DND-41 (cell line): ENCODE data around the gene HOOK2.

Experiments used
- ATAC-seq: fragments of 200-7000 bp; cut with Tn5 transposase; 3 replicates; pipeline ENCODE4 v1.9.1; 2021; ENCODE audit warnings: low read depth; ENCODE audit not compliant: insufficient read depth
- DNase-seq: peaks from one replicate; pipeline ENCODE4 v3.0.0-alpha.2; 2020
- H2AFZ ChIP-seq: 2 replicates; pipeline ENCODE4 v1.6.0; 2012; ENCODE audit warnings: low read depth, low read length
- H3K27ac ChIP-seq: 2 replicates; pipeline ENCODE4 v1.5.1; 2012; ENCODE audit warnings: low read length, inconsistent platforms
- H3K27me3 ChIP-seq: fragments of 200-600 bp; sonication (generic); 2 replicates; pipeline ENCODE4 v1.6.0; 2012; ENCODE audit warnings: low read length, mild to moderate bottlenecking, inconsistent platforms; ENCODE audit not compliant: insufficient read depth, poor library complexity
- H3K36me3 ChIP-seq: 2 replicates; pipeline ENCODE4 v1.5.1; 2012; ENCODE audit warnings: low read length, inconsistent platforms; ENCODE audit not compliant: insufficient read depth
- H3K4me1 ChIP-seq: 2 replicates; pipeline ENCODE4 v1.5.1; 2012; ENCODE audit warnings: mild to moderate bottlenecking, low read length; ENCODE audit not compliant: insufficient read depth
- H3K4me2 ChIP-seq: 2 replicates; pipeline ENCODE4 v1.6.0; 2012; ENCODE audit warnings: mild to moderate bottlenecking, moderate library complexity, low read length, inconsistent platforms; ENCODE audit not compliant: insufficient read depth
- H3K4me3 ChIP-seq, 2 experiments: fragments of 200-600 bp in 1 of 2; shearing (Covaris generic) in 1 of 2; 2 replicates each; pipeline ENCODE4 v1.5.1; 2012 to 2016; ENCODE audit warnings: inconsistent platforms in 2 of 2, low read length in 2 of 2, mild to moderate bottlenecking in 2 of 2, low read depth in 1 of 2, moderate library complexity in 1 of 2
- H3K79me2 ChIP-seq: 2 replicates; pipeline ENCODE4 v1.6.0; 2012; ENCODE audit warnings: low read length, inconsistent platforms; ENCODE audit not compliant: insufficient read depth
- H3K9ac ChIP-seq: 2 replicates; pipeline ENCODE4 v1.6.0; 2012; ENCODE audit warnings: low read depth, mild to moderate bottlenecking, inconsistent platforms, low read length, moderate library complexity
- H3K9me3 ChIP-seq: 2 replicates; pipeline ENCODE4 v1.5.1; 2012; ENCODE audit warnings: low read length, moderate library complexity, mild to moderate bottlenecking, inconsistent platforms; ENCODE audit not compliant: insufficient read depth, severe bottlenecking
- H4K20me1 ChIP-seq: 2 replicates; pipeline ENCODE4 v1.6.0; 2012; ENCODE audit warnings: low read length; ENCODE audit not compliant: insufficient read depth
- EZH2 ChIP-seq: IDR thresholded peaks from 3 replicates; pipeline ENCODE4 v1.6.1; 2012; ENCODE audit warnings: borderline replicate concordance, low read depth, mild to moderate bottlenecking, moderate library complexity, low read length, inconsistent platforms; ENCODE audit not compliant: severe bottlenecking
- TF ChIP-seq, protein P1 (sequence below): IDR thresholded peaks from 2 replicates; pipeline ENCODE4 v1.5.1; 2012; ENCODE audit warnings: borderline replicate concordance, low read length, moderate library complexity, mild to moderate bottlenecking; ENCODE audit not compliant: poor library complexity, severe bottlenecking; ENCODE audit errors: extremely low read depth

HOOK2 gene

DNA sequence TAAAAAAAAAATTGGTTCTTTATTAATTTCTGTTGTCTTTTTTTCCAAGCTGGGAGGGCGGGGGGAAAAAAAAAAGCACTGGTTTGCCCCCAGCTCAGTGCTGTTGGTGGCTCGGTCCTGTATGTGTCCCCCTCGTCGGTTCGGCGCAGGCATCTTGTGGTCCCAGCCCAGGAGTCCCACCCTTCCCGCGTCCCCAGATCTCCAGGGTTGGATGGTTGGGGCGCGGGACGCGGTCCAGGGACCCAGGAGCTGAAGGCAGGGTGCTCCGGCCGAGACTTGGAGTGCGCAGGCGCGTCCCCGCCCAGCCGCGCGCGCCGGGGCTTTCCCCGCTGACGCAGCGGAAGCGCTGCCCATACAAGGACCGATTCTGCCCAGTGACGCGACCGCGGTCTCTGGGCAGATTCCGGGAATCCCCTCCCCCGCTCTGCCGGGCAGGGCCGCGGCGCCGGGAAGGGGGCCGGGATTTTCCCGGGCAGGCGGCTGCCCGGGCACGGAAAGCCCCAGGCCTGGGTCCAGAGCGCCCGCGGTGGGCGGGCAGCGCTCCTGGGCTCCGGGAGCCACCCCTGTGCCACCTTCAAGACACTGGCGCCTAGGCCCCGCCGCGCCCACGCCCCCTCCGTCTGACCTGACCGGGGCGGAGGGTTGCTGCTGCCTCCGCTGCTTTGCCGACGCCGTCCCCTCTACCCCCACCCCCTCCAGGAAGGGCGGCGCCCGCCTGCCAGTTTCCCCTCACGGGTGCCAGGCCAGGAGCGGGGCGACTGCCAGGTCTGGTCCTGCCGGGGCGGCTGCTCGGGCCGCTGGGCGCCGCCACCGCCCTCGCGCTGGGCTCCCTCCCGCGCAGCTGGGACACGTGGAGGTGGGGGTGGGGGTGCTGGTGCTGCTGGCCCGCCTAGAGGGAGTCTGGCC, 18.2 kb upstream of the HOOK2 start:
- peak overlapping the region; percentile 89 for H3K27ac ChIP-seq
- peak overlapping the region; percentile 78 for H3K4me2 ChIP-seq
- H3K27me3 ChIP-seq: no peaks in the 10 kb centered on the region
- ATAC-seq: peak; percentile 60
- H4K20me1 ChIP-seq: no peaks in the 10 kb centered on the region; the same call in 1 of the 2 replicates
- peak; percentile 91 for DNase-seq
- peaks cover 48% of the 10 kb centered on the region for H3K4me1 ChIP-seq
- no peaks in the 10 kb centered on the region; the same call in 1 of the 2 replicates for H3K36me3 ChIP-seq
- TF ChIP-seq, protein P1, sequence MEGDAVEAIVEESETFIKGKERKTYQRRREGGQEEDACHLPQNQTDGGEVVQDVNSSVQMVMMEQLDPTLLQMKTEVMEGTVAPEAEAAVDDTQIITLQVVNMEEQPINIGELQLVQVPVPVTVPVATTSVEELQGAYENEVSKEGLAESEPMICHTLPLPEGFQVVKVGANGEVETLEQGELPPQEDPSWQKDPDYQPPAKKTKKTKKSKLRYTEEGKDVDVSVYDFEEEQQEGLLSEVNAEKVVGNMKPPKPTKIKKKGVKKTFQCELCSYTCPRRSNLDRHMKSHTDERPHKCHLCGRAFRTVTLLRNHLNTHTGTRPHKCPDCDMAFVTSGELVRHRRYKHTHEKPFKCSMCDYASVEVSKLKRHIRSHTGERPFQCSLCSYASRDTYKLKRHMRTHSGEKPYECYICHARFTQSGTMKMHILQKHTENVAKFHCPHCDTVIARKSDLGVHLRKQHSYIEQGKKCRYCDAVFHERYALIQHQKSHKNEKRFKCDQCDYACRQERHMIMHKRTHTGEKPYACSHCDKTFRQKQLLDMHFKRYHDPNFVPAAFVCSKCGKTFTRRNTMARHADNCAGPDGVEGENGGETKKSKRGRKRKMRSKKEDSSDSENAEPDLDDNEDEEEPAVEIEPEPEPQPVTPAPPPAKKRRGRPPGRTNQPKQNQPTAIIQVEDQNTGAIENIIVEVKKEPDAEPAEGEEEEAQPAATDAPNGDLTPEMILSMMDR: no peak
- no peak for TF ChIP-seq EZH2
- no peaks in the 10 kb centered on the region for H3K9me3 ChIP-seq
- peak overlapping the region; percentile 69 to 71 for H3K4me3 ChIP-seq
- peak overlapping the region; percentile 62 for H2AFZ ChIP-seq
- peaks cover 23% of the 10 kb centered on the region for H3K79me2 ChIP-seq
- peak overlapping the region; percentile 79 for H3K9ac ChIP-seq

DNA sequence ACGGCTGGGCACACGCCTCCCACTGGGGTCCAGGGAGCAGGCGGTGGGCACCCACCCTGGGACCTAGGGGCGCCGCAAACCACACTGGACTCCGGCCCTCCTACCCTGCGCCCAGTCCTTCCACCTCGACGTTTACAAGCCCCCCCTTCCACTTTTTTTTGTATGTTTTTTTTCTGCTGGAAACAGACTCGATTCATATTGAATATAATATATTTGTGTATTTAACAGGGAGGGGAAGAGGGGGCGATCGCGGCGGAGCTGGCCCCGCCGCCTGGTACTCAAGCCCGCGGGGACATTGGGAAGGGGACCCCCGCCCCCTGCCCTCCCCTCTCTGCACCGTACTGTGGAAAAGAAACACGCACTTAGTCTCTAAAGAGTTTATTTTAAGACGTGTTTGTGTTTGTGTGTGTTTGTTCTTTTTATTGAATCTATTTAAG, 17.5 kb upstream of the HOOK2 start:
- Histone ChIP-seq H3K9me3 (no peaks in the 10 kb centered on the region), H3K27me3 (no peaks in the 10 kb centered on the region), H3K27ac (peak overlapping the region; percentile 89), H3K4me1 (peaks cover 48% of the 10 kb centered on the region), H3K4me3 (peak overlapping the region; percentile 69 to 71), H3K9ac (peak overlapping the region; percentile 79), H3K36me3 (no peaks in the 10 kb centered on the region; the same call in 1 of the 2 replicates), H3K4me2 (peak overlapping the region; percentile 78), H3K79me2 (peaks cover 23% of the 10 kb centered on the region), H2AFZ (peak overlapping the region; percentile 54), H4K20me1 (no peaks in the 10 kb centered on the region; the same call in 1 of the 2 replicates)
- DNase-seq (no peak), ATAC-seq (no peak)
- TF ChIP-seq, protein P1: no peak
- TF ChIP-seq EZH2: no peak

DNA sequence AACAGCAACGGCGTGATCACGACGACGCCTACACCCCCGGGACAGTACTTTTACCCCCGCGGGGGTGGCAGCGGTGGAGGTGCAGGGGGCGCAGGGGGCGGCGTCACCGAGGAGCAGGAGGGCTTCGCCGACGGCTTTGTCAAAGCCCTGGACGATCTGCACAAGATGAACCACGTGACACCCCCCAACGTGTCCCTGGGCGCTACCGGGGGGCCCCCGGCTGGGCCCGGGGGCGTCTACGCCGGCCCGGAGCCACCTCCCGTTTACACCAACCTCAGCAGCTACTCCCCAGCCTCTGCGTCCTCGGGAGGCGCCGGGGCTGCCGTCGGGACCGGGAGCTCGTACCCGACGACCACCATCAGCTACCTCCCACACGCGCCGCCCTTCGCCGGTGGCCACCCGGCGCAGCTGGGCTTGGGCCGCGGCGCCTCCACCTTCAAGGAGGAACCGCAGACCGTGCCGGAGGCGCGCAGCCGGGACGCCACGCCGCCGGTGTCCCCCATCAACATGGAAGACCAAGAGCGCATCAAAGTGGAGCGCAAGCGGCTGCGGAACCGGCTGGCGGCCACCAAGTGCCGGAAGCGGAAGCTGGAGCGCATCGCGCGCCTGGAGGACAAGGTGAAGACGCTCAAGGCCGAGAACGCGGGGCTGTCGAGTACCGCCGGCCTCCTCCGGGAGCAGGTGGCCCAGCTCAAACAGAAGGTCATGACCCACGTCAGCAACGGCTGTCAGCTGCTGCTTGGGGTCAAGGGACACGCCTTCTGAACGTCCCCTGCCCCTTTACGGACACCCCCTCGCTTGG, 16.9 kb upstream of the HOOK2 start:
- peak; percentile 28 for ATAC-seq
- peak overlapping the region; percentile 54 for H2AFZ ChIP-seq
- no peaks in the 10 kb centered on the region; the same call in 1 of the 2 replicates for H4K20me1 ChIP-seq
- H3K4me2 ChIP-seq: peak overlapping the region; percentile 78
- no peaks in the 10 kb centered on the region for H3K27me3 ChIP-seq
- peak; percentile 88 for DNase-seq
- H3K4me3 ChIP-seq: peak overlapping the region; percentile 69 to 71
- peak overlapping the region; percentile 89 for H3K27ac ChIP-seq
- H3K79me2 ChIP-seq: peaks cover 23% of the 10 kb centered on the region
- peak overlapping the region; percentile 79 for H3K9ac ChIP-seq
- TF ChIP-seq, protein P1: no peak
- TF ChIP-seq EZH2: no peak
- H3K4me1 ChIP-seq: peaks cover 48% of the 10 kb centered on the region
- no peaks in the 10 kb centered on the region; the same call in 1 of the 2 replicates for H3K36me3 ChIP-seq
- no peaks in the 10 kb centered on the region for H3K9me3 ChIP-seq
